ENCODE data around the gene FFAR1. TPM values are rescaled to one million over a fixed set of nuclear protein-coding genes. Genes with fewer than 3 reads are reported as not detected.

The FFAR1 gene
- total RNA-seq, 4 donors from 2014 or later = 0.21 TPM; not detected in 3

- no peak overlapping the region for H3K27ac ChIP-seq
- DNase-seq = no peak
- no peak for TF ChIP-seq CTCF (IDR thresholded peaks at IDR 0.05)
- no peak for TF ChIP-seq POLR2A (IDR thresholded peaks at IDR 0.05)
- no peaks in the 10 kb centered on the region for H3K4me1 ChIP-seq
- H3K4me3 ChIP-seq = no peak overlapping the region
- H3K27me3 ChIP-seq = no peaks in the 10 kb centered on the region
- H3K36me3 ChIP-seq = no peaks in the 10 kb centered on the region
- H3K9me3 ChIP-seq = no peaks in the 10 kb centered on the region
- intact Hi-C loops (cut with DNase I; ENCODE audit: low total_unique reads) = no loop called here
Observed at GRCh38 chr19:35360880-35361420, 13.2 kb downstream of the FFAR1 start.

- H3K27ac ChIP-seq = no peak overlapping the region
- H3K9me3 ChIP-seq = no peaks in the 10 kb centered on the region
- H3K4me3 ChIP-seq = no peak overlapping the region
- H3K4me1 ChIP-seq = no peaks in the 10 kb centered on the region
- intact Hi-C loops (cut with DNase I; ENCODE audit: low total_unique reads) = no loop called here
- no peaks in the 10 kb centered on the region for H3K27me3 ChIP-seq
- no peaks in the 10 kb centered on the region for H3K36me3 ChIP-seq
- TF ChIP-seq POLR2A (IDR thresholded peaks at IDR 0.05) = no peak
- TF ChIP-seq CTCF (IDR thresholded peaks at IDR 0.05) = no peak
- DNase-seq = no peak
Observed at GRCh38 chr19:35362261-35363000, 14.7 kb downstream of the FFAR1 start.

- no peak for TF ChIP-seq POLR2A (IDR thresholded peaks at IDR 0.05)
- no peak for TF ChIP-seq CTCF (IDR thresholded peaks at IDR 0.05)
- H3K4me3 ChIP-seq = no peak overlapping the region
- no peaks in the 10 kb centered on the region for H3K36me3 ChIP-seq
- intact Hi-C loops (cut with DNase I; ENCODE audit: low total_unique reads) = no loop called here
- H3K27ac ChIP-seq = no peak overlapping the region
- H3K9me3 ChIP-seq = no peaks in the 10 kb centered on the region
- H3K27me3 ChIP-seq = no peaks in the 10 kb centered on the region
- no peak for DNase-seq
- H3K4me1 ChIP-seq = no peaks in the 10 kb centered on the region
Observed at GRCh38 chr19:35363001-35363590, 15.4 kb downstream of the FFAR1 start.

GRCh38 chr19:35363711-35364425 lies 16.2 kb downstream of the FFAR1 start:
- no peaks in the 10 kb centered on the region for H3K27me3 ChIP-seq
- H3K4me1 ChIP-seq = no peaks in the 10 kb centered on the region
- H3K9me3 ChIP-seq = no peaks in the 10 kb centered on the region
- no peak overlapping the region for H3K4me3 ChIP-seq
- TF ChIP-seq CTCF (IDR thresholded peaks at IDR 0.05) (no peak), POLR2A (IDR thresholded peaks at IDR 0.05) (no peak)
- H3K36me3 ChIP-seq = no peaks in the 10 kb centered on the region
- no peak for DNase-seq
- no peak overlapping the region for H3K27ac ChIP-seq
- intact Hi-C loops (cut with DNase I; ENCODE audit: low total_unique reads) = no loop called here

GRCh38 chr19:35365303-35365702 lies 17.6 kb downstream of the FFAR1 start:
- Histone ChIP-seq H3K27me3 (no peaks in the 10 kb centered on the region), H3K36me3 (no peaks in the 10 kb centered on the region), H3K27ac (no peak overlapping the region), H3K4me1 (no peaks in the 10 kb centered on the region), H3K4me3 (no peak overlapping the region), H3K9me3 (no peaks in the 10 kb centered on the region)
- intact Hi-C loops (cut with DNase I; ENCODE audit: low total_unique reads) = no loop called here
- no peak for DNase-seq
- TF ChIP-seq CTCF (IDR thresholded peaks at IDR 0.05) = no peak

Measured in uterus (tissue), 4 donors.